Ovary (tissue), 9 donors: Measurements from ENCODE around the gene FGFBP2. TPM values are rescaled to one million over a fixed set of nuclear protein-coding genes. Genes with fewer than 3 reads are reported as not detected.
"Not testable (repeated sequence)": the region's sequence is repeated elsewhere in the genome, so short reads cannot be mapped to it uniquely, and the experiment has no call there.

Source experiments
- DNase-seq, 5 donors: peaks; one replicate each; pipeline ENCODE4 v3.0.0-alpha.2; 2019 to 2020
- H3K27ac ChIP-seq, 2 donors: fragments of 200-600 bp; one replicate each; pipeline versions ENCODE4 v1.5.1 to v1.8.0; 2019 to 2022
- H3K27me3 ChIP-seq: fragments of 200-600 bp; one replicate; pipeline ENCODE4 v1.8.0; 2022
- H3K36me3 ChIP-seq: fragments of 200-600 bp; sonication (generic); one replicate; pipeline ENCODE4 v1.5.1; 2019
- H3K4me1 ChIP-seq: one replicate; pipeline ENCODE4 v1.8.1; 2013; ENCODE audit warnings: mild to moderate bottlenecking, moderate library complexity; ENCODE audit not compliant: insufficient read depth
- H3K4me3 ChIP-seq: fragments of 200-600 bp; sonication (generic); one replicate; pipeline ENCODE4 v1.5.1; 2017
- H3K9me3 ChIP-seq, 2 donors: fragments of 200-600 bp in 1 of 2; sonication (generic) in 1 of 2; one replicate each; pipeline versions ENCODE4 v1.5.1 to v1.8.1; 2013 to 2019; ENCODE audit warnings: mild to moderate bottlenecking in 1 of 2, moderate library complexity in 1 of 2
- CTCF ChIP-seq, 3 donors: fragments of 450-650 bp in 2 of 3; fragments of 200-600 bp in 1 of 3; IDR thresholded peaks; one replicate each; pipeline versions ENCODE4 v1.5.1 to v1.8.0; 2016 to 2022; ENCODE audit warnings: antibody characterized with exemption in 3 of 3, mild to moderate bottlenecking in 1 of 3
- EP300 ChIP-seq: sonication (generic); formaldehyde crosslinking; IDR thresholded peaks from one replicate; pipeline ENCODE4 v1.6.1; 2017; ENCODE audit warnings: antibody characterized with exemption
- POLR2A ChIP-seq: fragments of 450-650 bp; IDR thresholded peaks from one replicate; pipeline ENCODE4 v1.6.1; 2017; ENCODE audit warnings: antibody characterized with exemption, mild to moderate bottlenecking, moderate library complexity
- WGBS, 3 donors: extraction: QIAGEN DNeasy Blood & Tissue Kit in 1 of 3; methylation state at CpG; one replicate each; pipeline versions ENCODE4 v1.1.5 to v1.1.7; 2013 to 2017; 5-methylcytosine and 5-hydroxymethylcytosine counted together
- intact Hi-C, 4 donors: fragments of 100-400 bp; cut with DNase I; formaldehyde crosslinking; loops; one replicate each; pipeline versions ENCODE4 v1.11.0 to v1.15.1; 2022 to 2023
- polyA plus RNA-seq, 2 donors: library from polyadenylated mRNA; stranded (reverse); fragments of 200-250 nt in 1 of 2; fragments of 350-450 nt in 1 of 2; fragmentation: Illumina TruSeq in 1 of 2; extraction: RNeasy Lipid Tissue Mini Kit (QIAGEN cat#74804) in 1 of 2; gene quantifications; one replicate each; pipeline ENCODE4 v1.2.3, GENCODE V29; 2013 to 2014
- total RNA-seq, 7 donors: library from RNA; depleted of rRNA in 2 of 7; stranded (reverse); fragments of >200 nt in 2 of 7; fragmentation: NEBNext Ultra II Directional in 3 of 7; extraction: Animal tissue kit (Norgen Biotek cat#: 25700) in 3 of 7; gene quantifications; one replicate each; pipeline versions ENCODE4 v1.1.0 to v1.2.4, GENCODE V29; 2016 to 2023
- donor health status: DM: no; HTN: no; CAD: no; lungs with moderate emphysema.
- donor health status: DM: no; HTN: no; CAD: no.
- donor health status: Bipolar disorder and iron deficiency.
- donor health status: DM: yes; HTN: yes; CAD: no.
- donor health status: DM: no; HTN: no; CAD: no.
- donor health status: DM: yes; HTN: yes; CAD: no.

Gene FGFBP2
- total and polyA plus RNA-seq, 9 donors, result 0.20 to 2.2 (median 1.0) TPM; not detected in 3

GRCh38 chr4:15917297-15917696 lies 45.7 kb downstream of the FGFBP2 start:
- Histone ChIP-seq H3K9me3 (no peaks in the 10 kb centered on the region), H3K27me3 (no peaks in the 10 kb centered on the region), H3K27ac (no peak overlapping the region), H3K4me3 (no peak overlapping the region), H3K36me3 (no peaks in the 10 kb centered on the region), H3K4me1 (no peaks in the 10 kb centered on the region)
- TF ChIP-seq CTCF (IDR thresholded peaks at IDR 0.05) (no peak), EP300 (no peak), POLR2A (no peak)
- intact Hi-C loops, result no loop called here
- WGBS, 3 donors, result 69 to 93% (median 88%) methylated on average over 2 of the region's 2 CpGs
- no peak for DNase-seq

GRCh38 chr4:15916358-15916757 lies 46.6 kb downstream of the FGFBP2 start:
- H3K27ac ChIP-seq, H3K4me3 ChIP-seq, intact Hi-C loops, H3K36me3 ChIP-seq, H3K4me1 ChIP-seq, H3K27me3 ChIP-seq, H3K9me3 ChIP-seq, DNase-seq: not testable (repeated sequence)
- 95 to 99% (median 96%) methylated on average over 9 of the region's 9 CpGs for WGBS, 3 donors

GRCh38 chr4:15914736-15915135 lies 48.2 kb downstream of the FGFBP2 start:
- H3K27me3 ChIP-seq, result no peaks in the 10 kb centered on the region
- H3K36me3 ChIP-seq, result no peaks in the 10 kb centered on the region
- no peak for TF ChIP-seq EP300
- no peak for TF ChIP-seq CTCF (IDR thresholded peaks at IDR 0.05)
- no peak for TF ChIP-seq POLR2A
- H3K27ac ChIP-seq, result no peak overlapping the region
- no peaks in the 10 kb centered on the region for H3K4me1 ChIP-seq
- H3K9me3 ChIP-seq, result no peaks in the 10 kb centered on the region
- intact Hi-C loops, result no loop called here
- H3K4me3 ChIP-seq, result no peak overlapping the region
- DNase-seq, result no peak
- 86 to 92% (median 88%) methylated on average over 2 of the region's 2 CpGs for WGBS, 3 donors

GRCh38 chr4:15914291-15914690 lies 48.7 kb downstream of the FGFBP2 start:
- no peaks in the 10 kb centered on the region for H3K4me1 ChIP-seq
- H3K9me3 ChIP-seq, result no peaks in the 10 kb centered on the region
- no peak for DNase-seq
- WGBS, 3 donors, result 93 to 97% (median 95%) methylated on average over 4 of the region's 4 CpGs
- intact Hi-C loops, result no loop called here
- no peak for TF ChIP-seq CTCF (IDR thresholded peaks at IDR 0.05)
- TF ChIP-seq POLR2A, result no peak
- no peak for TF ChIP-seq EP300
- H3K27ac ChIP-seq, result no peak overlapping the region
- H3K27me3 ChIP-seq, result no peaks in the 10 kb centered on the region
- H3K36me3 ChIP-seq, result no peaks in the 10 kb centered on the region
- H3K4me3 ChIP-seq, result no peak overlapping the region

GRCh38 chr4:15913631-15913970 lies 49.4 kb downstream of the FGFBP2 start:
- no peaks in the 10 kb centered on the region for H3K9me3 ChIP-seq
- WGBS, 3 donors, result 54 to 66% (median 59%) methylated on average over 2 of the region's 2 CpGs
- intact Hi-C loops, result no loop called here
- H3K27me3 ChIP-seq, result no peaks in the 10 kb centered on the region
- DNase-seq, result no peak
- H3K4me3 ChIP-seq, result no peak overlapping the region
- no peak for TF ChIP-seq EP300
- no peak for TF ChIP-seq POLR2A
- no peak overlapping the region for H3K27ac ChIP-seq
- H3K36me3 ChIP-seq, result no peaks in the 10 kb centered on the region
- no peaks in the 10 kb centered on the region for H3K4me1 ChIP-seq
